ENCODE results near the gene COLEC11.

The COLEC11 gene

DNA sequence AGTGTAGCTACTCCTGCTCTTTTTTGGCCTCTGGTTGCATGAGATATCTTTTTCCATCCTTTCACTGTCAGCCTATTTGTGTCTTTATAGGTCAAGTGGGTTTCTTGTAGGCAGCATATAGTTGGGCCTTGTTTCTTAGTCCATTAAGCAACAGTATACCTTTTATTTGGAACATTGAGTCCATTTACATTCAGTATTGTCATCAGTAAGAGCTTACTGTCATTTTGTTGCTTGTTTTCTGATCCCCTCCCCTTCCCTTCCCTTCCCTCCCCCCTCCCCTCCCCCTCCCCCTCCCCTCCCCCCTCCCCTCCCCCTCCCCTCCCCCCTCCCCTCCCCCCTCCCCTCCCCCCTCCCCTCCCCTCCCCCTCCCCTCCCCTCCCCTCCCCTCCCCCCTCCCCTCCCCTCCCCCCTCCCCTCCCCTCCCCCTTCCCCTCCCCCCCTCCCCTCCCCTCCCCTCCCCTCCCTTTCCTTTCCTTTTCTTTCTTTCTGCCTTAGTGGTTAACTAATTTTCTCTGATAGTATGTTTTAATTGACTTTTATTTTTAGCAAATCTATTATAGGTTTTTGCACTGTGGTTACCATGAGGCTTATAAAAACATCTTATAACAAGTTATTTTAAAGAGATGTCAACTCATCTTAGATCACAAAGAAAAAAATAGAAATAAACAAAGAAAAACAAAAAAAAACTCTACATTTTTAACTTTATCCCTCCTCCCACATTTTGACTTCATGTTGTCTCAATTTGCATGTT is 95.3 kb downstream of the COLEC11 start:
- no peak overlapping the region for H3K4me3 ChIP-seq (ENCODE audit: low read depth, low read length)
- DNase-seq (ENCODE audit: low read depth): no peak
- TF ChIP-seq, protein P1, sequence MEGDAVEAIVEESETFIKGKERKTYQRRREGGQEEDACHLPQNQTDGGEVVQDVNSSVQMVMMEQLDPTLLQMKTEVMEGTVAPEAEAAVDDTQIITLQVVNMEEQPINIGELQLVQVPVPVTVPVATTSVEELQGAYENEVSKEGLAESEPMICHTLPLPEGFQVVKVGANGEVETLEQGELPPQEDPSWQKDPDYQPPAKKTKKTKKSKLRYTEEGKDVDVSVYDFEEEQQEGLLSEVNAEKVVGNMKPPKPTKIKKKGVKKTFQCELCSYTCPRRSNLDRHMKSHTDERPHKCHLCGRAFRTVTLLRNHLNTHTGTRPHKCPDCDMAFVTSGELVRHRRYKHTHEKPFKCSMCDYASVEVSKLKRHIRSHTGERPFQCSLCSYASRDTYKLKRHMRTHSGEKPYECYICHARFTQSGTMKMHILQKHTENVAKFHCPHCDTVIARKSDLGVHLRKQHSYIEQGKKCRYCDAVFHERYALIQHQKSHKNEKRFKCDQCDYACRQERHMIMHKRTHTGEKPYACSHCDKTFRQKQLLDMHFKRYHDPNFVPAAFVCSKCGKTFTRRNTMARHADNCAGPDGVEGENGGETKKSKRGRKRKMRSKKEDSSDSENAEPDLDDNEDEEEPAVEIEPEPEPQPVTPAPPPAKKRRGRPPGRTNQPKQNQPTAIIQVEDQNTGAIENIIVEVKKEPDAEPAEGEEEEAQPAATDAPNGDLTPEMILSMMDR (IDR thresholded peaks at IDR 0.05; ENCODE audit: control insufficient read depth, extremely low read depth, insufficient read depth): no peak

DNA sequence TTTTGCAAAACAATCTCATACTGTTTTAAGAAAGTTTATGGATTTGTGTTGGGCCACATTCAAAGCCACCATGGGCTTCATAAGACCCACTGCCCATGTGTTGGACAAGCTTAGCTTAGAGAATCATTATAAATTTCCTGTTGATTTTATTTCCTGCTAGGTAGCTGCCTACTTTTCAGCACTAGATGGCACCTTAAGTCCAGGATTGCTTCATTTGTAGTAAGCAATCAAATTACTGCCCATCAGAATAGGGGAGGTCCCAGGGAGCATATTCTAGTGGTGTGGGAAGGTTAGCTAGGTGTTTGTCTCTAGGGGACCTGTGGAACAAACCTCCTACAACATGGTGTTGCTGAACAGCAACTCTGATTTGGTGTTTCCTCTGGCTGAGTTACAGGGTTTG is 97.5 kb downstream of the COLEC11 start:
- DNase-seq (ENCODE audit: low read depth): peak; percentile 30
- no peak overlapping the region for H3K4me3 ChIP-seq (ENCODE audit: low read depth, low read length)
- TF ChIP-seq, protein P1 (IDR thresholded peaks at IDR 0.05; ENCODE audit: control insufficient read depth, extremely low read depth, insufficient read depth): peak; percentile 73
